RWPE2 (cell line): Measurements from ENCODE around the gene SV2B.
"Not testable (repeated sequence)": the region's sequence is repeated elsewhere in the genome, so short reads cannot be mapped to it uniquely, and the experiment has no call there.

ENCODE experiments used
- ATAC-seq: fragments of 200-7000 bp; cut with Tn5 transposase; 3 replicates; pipeline ENCODE4 v1.9.1; 2021; ENCODE audit warnings: low read depth
- DNase-seq: peaks from one replicate; pipeline ENCODE4 v3.0.0-alpha.2; 2020; ENCODE audit warnings: low spot score
- H3K27ac ChIP-seq: fragments of 450-650 bp; 2 replicates; pipeline ENCODE4 v1.5.1; 2017; ENCODE audit warnings: mild to moderate bottlenecking; ENCODE audit not compliant: poor library complexity, severe bottlenecking
- H3K27me3 ChIP-seq: fragments of 250-450 bp; sonication (Bioruptor Pico); 2 replicates; pipeline ENCODE4 v1.5.1; 2021; ENCODE audit warnings: mild to moderate bottlenecking, moderate library complexity; ENCODE audit not compliant: insufficient read depth, poor library complexity, severe bottlenecking
- H3K36me3 ChIP-seq: fragments of 250-450 bp; sonication (Bioruptor Pico); 2 replicates; pipeline ENCODE4 v1.5.1; 2020; ENCODE audit warnings: low read depth, mild to moderate bottlenecking, moderate library complexity
- H3K4me1 ChIP-seq: fragments of 250-450 bp; sonication (Bioruptor Pico); 2 replicates; pipeline ENCODE4 v1.5.1; 2021; ENCODE audit warnings: mild to moderate bottlenecking, moderate library complexity; ENCODE audit not compliant: insufficient read depth, poor library complexity, severe bottlenecking
- H3K4me3 ChIP-seq: fragments of 250-450 bp; sonication (Bioruptor Pico); 2 replicates; pipeline ENCODE4 v1.5.1; 2021; ENCODE audit warnings: mild to moderate bottlenecking, moderate library complexity; ENCODE audit not compliant: severe bottlenecking
- H3K9me3 ChIP-seq: fragments of 250-450 bp; sonication (Bioruptor Pico); 2 replicates; pipeline ENCODE4 v1.5.1; 2021; ENCODE audit warnings: mild to moderate bottlenecking, moderate library complexity; ENCODE audit not compliant: severe bottlenecking
- CTCF ChIP-seq: fragments of 450-650 bp; IDR thresholded peaks from one replicate; pipeline ENCODE4 v1.5.1; 2017; ENCODE audit warnings: mild to moderate bottlenecking, moderate library complexity; ENCODE audit not compliant: poor library complexity, severe bottlenecking

The SV2B gene

GRCh38 chr15:91335702-91336101 is 235.6 kb downstream of the SV2B start:
- ATAC-seq = no peak

GRCh38 chr15:91336687-91337086 is 236.6 kb downstream of the SV2B start:
- no peak for TF ChIP-seq CTCF
- DNase-seq (no peak), ATAC-seq (no peak)
- Histone ChIP-seq H3K4me3 (no peak overlapping the region), H3K27me3 (no peaks in the 10 kb centered on the region), H3K27ac (no peak overlapping the region), H3K36me3 (no peaks in the 10 kb centered on the region), H3K4me1 (no peaks in the 10 kb centered on the region), H3K9me3 (no peaks in the 10 kb centered on the region)

More at GRCh38 chr15:91335702-91336101, 235.6 kb downstream of the SV2B start:
- Histone ChIP-seq H3K27me3 (no peaks in the 10 kb centered on the region), H3K27ac (no peak overlapping the region), H3K9me3 (no peaks in the 10 kb centered on the region), H3K36me3 (no peaks in the 10 kb centered on the region), H3K4me3 (no peak overlapping the region), H3K4me1 (no peaks in the 10 kb centered on the region)
- DNase-seq = no peak
- no peak for TF ChIP-seq CTCF

GRCh38 chr15:91338766-91339165 is 238.7 kb downstream of the SV2B start:
- no peak for TF ChIP-seq CTCF
- ATAC-seq (peak; percentile 61), DNase-seq (no peak)
- Histone ChIP-seq H3K27ac (no peak overlapping the region), H3K4me3 (no peak overlapping the region), H3K4me1 (no peaks in the 10 kb centered on the region), H3K27me3 (no peaks in the 10 kb centered on the region), H3K36me3 (no peaks in the 10 kb centered on the region), H3K9me3 (no peaks in the 10 kb centered on the region)

DNA sequence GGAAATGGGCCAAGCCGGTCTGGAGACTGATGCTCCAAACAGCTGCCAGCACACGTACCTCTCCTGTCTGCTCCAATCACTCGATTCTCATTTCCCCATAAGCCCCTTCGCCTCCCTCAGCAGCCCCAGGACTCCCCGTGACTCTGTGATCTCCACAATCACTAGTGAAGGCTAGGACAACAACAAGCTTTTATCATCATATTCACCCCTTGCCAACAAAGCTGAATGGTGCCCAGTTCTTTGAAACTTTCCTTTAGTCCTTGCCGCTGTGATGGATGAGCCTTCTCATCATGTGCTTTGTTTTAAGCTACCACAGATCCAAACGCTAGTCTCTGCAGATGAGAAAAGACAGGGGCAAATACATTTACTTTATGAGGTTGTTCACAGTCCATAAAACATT is 242.0 kb downstream of the SV2B start:
- DNase-seq = no peak
- Histone ChIP-seq H3K36me3 (no peaks in the 10 kb centered on the region), H3K4me1 (no peaks in the 10 kb centered on the region), H3K9me3 (no peaks in the 10 kb centered on the region), H3K27me3 (no peaks in the 10 kb centered on the region), H3K27ac (no peak overlapping the region), H3K4me3 (no peak overlapping the region)
- TF ChIP-seq CTCF = no peak
- ATAC-seq = no peak

- not testable (repeated sequence) for ATAC-seq, H3K9me3 ChIP-seq, H3K27ac ChIP-seq, DNase-seq, H3K36me3 ChIP-seq, H3K4me1 ChIP-seq, H3K4me3 ChIP-seq, H3K27me3 ChIP-seq
Measured at GRCh38 chr15:91344912-91345311, 244.9 kb downstream of the SV2B start.
